Caco-2 (cell line): Measurements from ENCODE around the gene TNRC18. TPM values are rescaled to one million over a fixed set of nuclear protein-coding genes. Genes with fewer than 3 reads are reported as not detected.

ENCODE experiments used
- BruUV-seq: library from RNA; stranded (reverse); fragments of 400-500 nt; replicated peaks from 2 replicates; lab custom pipeline; 2021; lab: Mats Ljungman, UMichigan
- CTCF ChIA-PET: fragments of 300-600 bp; sonication (Branson Sonifier 250); formaldehyde crosslinking; loops from one replicate; lab custom pipeline; 2022; ENCODE audit warnings: antibody characterized with exemption; lab: Charles Lee
- POLR2A ChIA-PET: fragments of 300-600 bp; sonication (Branson Sonifier 250); formaldehyde crosslinking; loops from one replicate; lab custom pipeline; 2022; ENCODE audit warnings: antibody characterized with exemption; lab: Charles Lee
- DNase-seq, 2 experiments: peaks; one replicate each; pipeline versions ENCODE4 v3.0.0 to v3.0.0-alpha.2; 2020 to 2022
- H3K27me3 ChIP-seq: replicated peaks from 2 replicates; pipeline ENCODE4 v1.6.0; 2011; ENCODE audit warnings: low read length; ENCODE audit not compliant: control insufficient read depth, insufficient read depth
- H3K36me3 ChIP-seq: 2 replicates; pipeline ENCODE4 v1.5.1; 2011; ENCODE audit warnings: low read length; ENCODE audit not compliant: control insufficient read depth, insufficient read depth
- H3K4me1 ChIP-seq: fragments of 250-450 bp; sonication (Bioruptor Pico); 2 replicates; pipeline ENCODE4 v1.5.1; 2020; ENCODE audit warnings: mild to moderate bottlenecking
- H3K4me3 ChIP-seq: 2 replicates; pipeline ENCODE4 v1.5.1; 2011; ENCODE audit warnings: low read depth, mild to moderate bottlenecking, control low read depth, low read length
- H3K9me3 ChIP-seq: fragments of 250-450 bp; sonication (Bioruptor Pico); 2 replicates; pipeline ENCODE4 v1.5.1; 2020; ENCODE audit warnings: mild to moderate bottlenecking, moderate library complexity
- H3K27ac Mint-ChIP-seq: one replicate; pipeline ENCODE4 v1.8.0; 2022; ENCODE audit warnings: mixed read lengths; ENCODE audit not compliant: unreplicated experiment
- H3K27me3 Mint-ChIP-seq: one replicate; pipeline ENCODE4 v1.8.0; 2022; ENCODE audit warnings: mixed read lengths; ENCODE audit not compliant: insufficient read depth, unreplicated experiment
- H3K36me3 Mint-ChIP-seq: one replicate; pipeline ENCODE4 v1.8.0; 2022; ENCODE audit warnings: mild to moderate bottlenecking, mixed read lengths; ENCODE audit not compliant: insufficient read depth, unreplicated experiment
- H3K4me1 Mint-ChIP-seq: one replicate; pipeline ENCODE4 v1.8.0; 2022; ENCODE audit warnings: low read depth, mixed read lengths; ENCODE audit not compliant: unreplicated experiment
- H3K4me3 Mint-ChIP-seq: one replicate; pipeline ENCODE4 v1.8.0; 2022; ENCODE audit warnings: mild to moderate bottlenecking, moderate library complexity, mixed read lengths; ENCODE audit not compliant: unreplicated experiment
- H3K9me3 Mint-ChIP-seq: one replicate; pipeline ENCODE4 v1.8.0; 2022; ENCODE audit warnings: mixed read lengths; ENCODE audit not compliant: unreplicated experiment
- CTCF ChIP-seq, 2 experiments: fragments of 200-600 bp in 1 of 2; IDR thresholded peaks; 1 replicate in 1 of 2; 2 replicates in 1 of 2; pipeline versions ENCODE4 v1.5.1 to v1.8.0; 2011 to 2022; ENCODE audit warnings: antibody characterized with exemption in 1 of 2, control low read depth in 1 of 2, inconsistent platforms in 1 of 2, low read depth in 1 of 2, low read length in 1 of 2, mild to moderate bottlenecking in 1 of 2, moderate library complexity in 1 of 2; ENCODE audit not compliant: insufficient read depth in 1 of 2, severe bottlenecking in 1 of 2, unreplicated experiment in 1 of 2
- intact Hi-C: fragments of 100-400 bp; cut with micrococcal nuclease; formaldehyde crosslinking; loops from one replicate; pipeline ENCODE4 v1.10.0; 2022; ENCODE audit not compliant: unreplicated experiment
- total RNA-seq: library from RNA; stranded (reverse); gene quantifications from 2 replicates; pipeline ENCODE4 v1.2.3, GENCODE V29; 2022

TNRC18 gene
- total RNA-seq, 1 experiment from 2014 or later = 75.6 TPM

GRCh38 chr7:5439572-5440496 is 16.2 kb upstream of the TNRC18 start:
- H3K27me3 ChIP-seq = no peaks in the 10 kb centered on the region
- no peaks in the 10 kb centered on the region for H3K9me3 Mint-ChIP-seq
- peak in 1 of 2 experiments; percentile 67 for DNase-seq
- POLR2A ChIA-PET = no interaction called here
- no peak overlapping the region for H3K4me3 Mint-ChIP-seq
- peaks cover 28% of the 10 kb centered on the region for H3K9me3 ChIP-seq
- H3K4me3 ChIP-seq = no peak overlapping the region
- H3K4me1 ChIP-seq = peaks cover 8% of the 10 kb centered on the region
- no peaks in the 10 kb centered on the region for H3K27me3 Mint-ChIP-seq
- BruUV-seq = no TSS peak
- H3K27ac Mint-ChIP-seq = peak overlapping the region; percentile 16
- intact Hi-C loops = no loop called here
- no peaks in the 10 kb centered on the region for H3K4me1 Mint-ChIP-seq
- CTCF ChIA-PET = no interaction called here
- H3K36me3 ChIP-seq = peaks cover 4% of the 10 kb centered on the region; the same call in 1 of the 2 replicates
- TF ChIP-seq CTCF (IDR thresholded peaks at IDR 0.05; ENCODE audit: insufficient read depth in 1 of 2, low read depth in 1 of 2, low read length in 1 of 2, severe bottlenecking in 1 of 2, unreplicated experiment in 1 of 2) = no peak
- H3K36me3 Mint-ChIP-seq = peaks cover 86% of the 10 kb centered on the region

DNA sequence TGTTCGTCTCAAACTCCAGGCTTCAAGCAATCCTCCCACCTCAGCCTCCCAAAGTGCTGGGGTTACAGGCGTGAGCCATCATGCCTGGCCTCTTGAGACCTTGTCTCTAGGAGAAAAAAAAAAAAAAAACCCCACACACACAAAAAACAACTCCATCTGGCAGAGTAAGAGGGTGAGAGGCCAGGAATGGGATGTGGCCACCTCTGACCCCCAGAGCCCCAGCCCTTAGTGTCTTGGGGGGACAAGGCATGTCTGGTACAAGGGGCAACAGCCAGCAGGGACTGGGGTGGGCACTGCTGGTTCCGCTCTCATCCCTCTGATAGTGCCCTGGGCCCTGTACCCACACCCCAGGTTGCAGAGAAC is 15.6 kb upstream of the TNRC18 start:
- Mint-ChIP-seq H3K9me3 (no peaks in the 10 kb centered on the region), H3K27ac (peak overlapping the region; percentile 16), H3K36me3 (peaks cover 86% of the 10 kb centered on the region), H3K4me1 (no peaks in the 10 kb centered on the region), H3K27me3 (no peaks in the 10 kb centered on the region), H3K4me3 (no peak overlapping the region)
- intact Hi-C loops = no loop called here
- CTCF ChIA-PET = no interaction called here
- no peak overlapping the region for H3K4me3 ChIP-seq
- H3K36me3 ChIP-seq = peaks cover 4% of the 10 kb centered on the region; the same call in 1 of the 2 replicates
- peaks cover 8% of the 10 kb centered on the region for H3K4me1 ChIP-seq
- POLR2A ChIA-PET = no interaction called here
- TF ChIP-seq CTCF (IDR thresholded peaks at IDR 0.05; ENCODE audit: insufficient read depth in 1 of 2, low read depth in 1 of 2, low read length in 1 of 2, severe bottlenecking in 1 of 2, unreplicated experiment in 1 of 2) = no peak
- no TSS peak for BruUV-seq
- no peak for DNase-seq
- H3K27me3 ChIP-seq = no peaks in the 10 kb centered on the region
- peaks cover 28% of the 10 kb centered on the region for H3K9me3 ChIP-seq

GRCh38 chr7:5437987-5438386 is 14.4 kb upstream of the TNRC18 start:
- H3K27me3 Mint-ChIP-seq = no peaks in the 10 kb centered on the region
- ChIA-PET POLR2A (no interaction called here), CTCF (no interaction called here)
- no peak overlapping the region for H3K4me3 Mint-ChIP-seq
- H3K4me1 Mint-ChIP-seq = no peaks in the 10 kb centered on the region
- intact Hi-C loops = no loop called here
- no peak overlapping the region for H3K4me3 ChIP-seq
- H3K36me3 Mint-ChIP-seq = peaks cover 86% of the 10 kb centered on the region
- H3K27ac Mint-ChIP-seq = no peak overlapping the region
- H3K36me3 ChIP-seq = peaks cover 8% of the 10 kb centered on the region
- BruUV-seq = no TSS peak
- no peak for DNase-seq
- TF ChIP-seq CTCF (IDR thresholded peaks at IDR 0.05; ENCODE audit: insufficient read depth in 1 of 2, low read depth in 1 of 2, low read length in 1 of 2, severe bottlenecking in 1 of 2, unreplicated experiment in 1 of 2) = no peak
- H3K9me3 Mint-ChIP-seq = no peaks in the 10 kb centered on the region
- H3K27me3 ChIP-seq = no peaks in the 10 kb centered on the region
- H3K9me3 ChIP-seq = peaks cover 33% of the 10 kb centered on the region
- H3K4me1 ChIP-seq = peaks cover 8% of the 10 kb centered on the region
